HCT116 (cell line): ENCODE measurements around the gene SIGLEC12.

Experiments used
- POLR2AphosphoS5 ChIP-seq: IDR thresholded peaks from 2 replicates; pipeline ENCODE4 v1.6.1; 2011; ENCODE audit warnings: mild to moderate bottlenecking, low read depth, low read length, moderate library complexity
- SRF ChIP-seq: IDR thresholded peaks from 2 replicates; pipeline ENCODE4 v1.6.1; 2012; ENCODE audit warnings: low read depth
- TCF7L2 ChIP-seq: IDR thresholded peaks from 2 replicates; pipeline ENCODE4 v1.7.0; 2011; ENCODE audit warnings: borderline replicate concordance, inconsistent platforms; ENCODE audit not compliant: insufficient read depth, insufficient read length; ENCODE audit errors: extremely low read depth
- TF ChIP-seq, protein P1 (sequence below), 3 experiments: fragments of 200-600 bp in 1 of 3; sonication (generic) in 1 of 3; IDR thresholded peaks in 2 of 3; conservative IDR thresholded peaks in 1 of 3; 2 replicates each; pipeline ENCODE4 v1.5.1; 2012 to 2017; ENCODE audit warnings: low read depth in 2 of 3, low read length in 2 of 3, antibody characterized with exemption in 1 of 3, borderline replicate concordance in 1 of 3, control low read depth in 1 of 3, mild to moderate bottlenecking in 1 of 3, mixed read lengths in 1 of 3, mixed run types in 1 of 3, moderate library complexity in 1 of 3; ENCODE audit not compliant: insufficient read depth in 1 of 3

DNA sequence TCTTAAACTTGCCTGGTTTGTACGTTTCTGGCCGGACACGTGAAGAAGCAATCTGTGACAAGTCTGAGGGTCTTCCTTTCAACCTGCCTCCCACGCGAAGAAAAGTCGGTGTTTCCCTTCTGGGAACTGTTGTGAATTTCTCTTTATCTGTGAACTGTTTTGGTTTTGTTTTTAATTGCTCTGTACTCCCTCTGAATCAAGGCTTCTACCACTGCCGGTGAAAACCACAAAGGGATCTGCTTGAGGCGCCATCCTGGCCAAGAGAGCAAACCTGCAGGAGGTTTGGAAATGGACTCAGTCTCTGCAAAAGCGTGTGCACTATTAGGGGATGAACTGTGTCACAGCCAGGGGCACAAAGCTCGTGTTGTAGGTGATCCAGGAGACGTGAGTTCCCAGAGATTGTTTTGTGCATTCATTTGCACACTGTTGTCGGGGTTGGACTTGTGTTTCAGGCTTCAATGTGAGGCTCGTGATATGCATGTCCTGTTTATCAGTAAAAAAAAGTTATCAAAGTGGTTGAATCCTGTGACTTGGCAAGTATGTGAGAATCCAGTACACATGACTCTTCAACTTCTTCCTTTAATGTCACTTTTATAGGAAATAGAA is 53.1 kb downstream of the SIGLEC12 start:
- TF ChIP-seq SRF (no peak), TCF7L2 (no peak), POLR2AphosphoS5 (no peak)
- TF ChIP-seq, protein P1, sequence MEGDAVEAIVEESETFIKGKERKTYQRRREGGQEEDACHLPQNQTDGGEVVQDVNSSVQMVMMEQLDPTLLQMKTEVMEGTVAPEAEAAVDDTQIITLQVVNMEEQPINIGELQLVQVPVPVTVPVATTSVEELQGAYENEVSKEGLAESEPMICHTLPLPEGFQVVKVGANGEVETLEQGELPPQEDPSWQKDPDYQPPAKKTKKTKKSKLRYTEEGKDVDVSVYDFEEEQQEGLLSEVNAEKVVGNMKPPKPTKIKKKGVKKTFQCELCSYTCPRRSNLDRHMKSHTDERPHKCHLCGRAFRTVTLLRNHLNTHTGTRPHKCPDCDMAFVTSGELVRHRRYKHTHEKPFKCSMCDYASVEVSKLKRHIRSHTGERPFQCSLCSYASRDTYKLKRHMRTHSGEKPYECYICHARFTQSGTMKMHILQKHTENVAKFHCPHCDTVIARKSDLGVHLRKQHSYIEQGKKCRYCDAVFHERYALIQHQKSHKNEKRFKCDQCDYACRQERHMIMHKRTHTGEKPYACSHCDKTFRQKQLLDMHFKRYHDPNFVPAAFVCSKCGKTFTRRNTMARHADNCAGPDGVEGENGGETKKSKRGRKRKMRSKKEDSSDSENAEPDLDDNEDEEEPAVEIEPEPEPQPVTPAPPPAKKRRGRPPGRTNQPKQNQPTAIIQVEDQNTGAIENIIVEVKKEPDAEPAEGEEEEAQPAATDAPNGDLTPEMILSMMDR (IDR thresholded peaks at IDR 0.05 in 2 of 3, conservative IDR thresholded peaks at IDR 0.05 in 1 of 3; ENCODE audit: borderline replicate concordance in 1 of 3, insufficient read depth in 1 of 3, low read depth in 2 of 3, low read length in 2 of 3) = no peak
